ENCODE measurements around the gene RPS19BP1. TPM values are rescaled to one million over a fixed set of nuclear protein-coding genes. Genes with fewer than 3 reads are reported as not detected.

RPS19BP1 gene
- polyA plus RNA-seq (2012; ENCODE audit: low read depth, missing spikeins) = 62.8 TPM

DNA sequence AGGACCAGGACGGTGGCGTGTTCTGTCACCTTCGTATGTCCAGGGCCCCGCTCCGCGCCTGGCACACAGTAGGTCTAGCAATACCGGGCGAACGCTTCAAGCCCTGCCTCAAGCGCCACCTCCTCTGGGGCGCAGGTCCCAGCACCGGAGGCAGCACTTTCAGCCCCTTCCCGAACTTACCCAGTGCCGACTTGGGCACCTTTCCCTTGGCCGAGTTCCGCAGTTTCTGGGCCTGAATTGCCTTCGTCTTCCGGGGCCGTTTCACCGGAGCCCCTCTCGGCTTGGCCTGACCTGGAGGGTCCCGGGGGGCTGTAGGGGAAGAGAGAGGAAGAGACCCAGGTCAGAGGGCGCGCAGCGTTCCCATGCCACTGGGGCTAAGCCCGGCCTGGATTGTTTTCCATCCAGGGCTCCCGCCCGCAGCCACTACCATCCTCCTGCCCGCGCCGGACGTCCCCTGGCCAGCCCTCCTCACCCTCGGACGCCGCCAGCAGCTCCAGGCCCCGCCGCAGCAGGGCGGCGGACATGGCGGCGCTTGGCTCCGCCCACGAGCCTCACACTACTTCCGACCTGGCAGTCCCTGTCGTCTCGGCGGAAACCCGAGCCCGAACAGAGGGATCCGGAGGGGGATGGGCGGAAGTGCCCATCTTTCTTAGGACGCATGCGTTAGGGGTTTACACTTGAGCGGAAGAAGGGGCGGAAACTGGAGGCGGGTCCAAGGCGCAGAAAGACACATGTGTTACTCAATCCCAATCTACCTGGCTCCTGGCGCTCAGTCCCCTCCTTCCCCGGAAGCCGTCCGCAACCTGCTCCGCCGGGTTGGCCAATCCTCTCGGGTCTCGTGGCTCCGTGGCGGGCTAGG, at the start of gene RPS19BP1:
TSS of gene RPS19BP1 (minus strand) at position 534 of the 859 bp plus-strand sequence. CDS start at position 524, 10 bp downstream.
- FAIRE-seq (peak; percentile 100), DNase-seq (ENCODE audit: insufficient read length, low spot score) (peak; percentile 94)
- TF ChIP-seq PAX5 (IDR thresholded peaks at IDR 0.05; ENCODE audit: insufficient read depth, low read length, severe bottlenecking) = no peak
- TF ChIP-seq POLR2A (IDR thresholded peaks at IDR 0.05; ENCODE audit: low read depth, low read length) = peak; percentile 95
- peak; percentile 88 for TF ChIP-seq POLR2AphosphoS5 (IDR thresholded peaks at IDR 0.05; ENCODE audit: low read depth, low read length)
- TF ChIP-seq POU2F2 (IDR thresholded peaks at IDR 0.05; ENCODE audit: low read depth, low read length) = peak; percentile 8; the same call in 1 of the 2 replicates
- TF ChIP-seq TAF1 (IDR thresholded peaks at IDR 0.05; ENCODE audit: low read depth, low read length) = peak; percentile 33; the same call in 1 of the 2 replicates
- TF ChIP-seq SPI1 (IDR thresholded peaks at IDR 0.05; ENCODE audit: low read depth, low read length) = peak; percentile 65

GRCh38 chr22:39581303-39581702, 48.8 kb upstream of the RPS19BP1 start:
- no peak for FAIRE-seq
- TF ChIP-seq POU2F2 (IDR thresholded peaks at IDR 0.05; ENCODE audit: low read depth, low read length) = no peak
- no peak for TF ChIP-seq POLR2AphosphoS5 (IDR thresholded peaks at IDR 0.05; ENCODE audit: low read depth, low read length)
- no peak for TF ChIP-seq POLR2A (IDR thresholded peaks at IDR 0.05; ENCODE audit: low read depth, low read length)
- TF ChIP-seq PAX5 (IDR thresholded peaks at IDR 0.05; ENCODE audit: insufficient read depth, low read length, severe bottlenecking) = no peak
- TF ChIP-seq SPI1 (IDR thresholded peaks at IDR 0.05; ENCODE audit: low read depth, low read length) = no peak
- no peak for TF ChIP-seq TAF1 (IDR thresholded peaks at IDR 0.05; ENCODE audit: low read depth, low read length)

DNA sequence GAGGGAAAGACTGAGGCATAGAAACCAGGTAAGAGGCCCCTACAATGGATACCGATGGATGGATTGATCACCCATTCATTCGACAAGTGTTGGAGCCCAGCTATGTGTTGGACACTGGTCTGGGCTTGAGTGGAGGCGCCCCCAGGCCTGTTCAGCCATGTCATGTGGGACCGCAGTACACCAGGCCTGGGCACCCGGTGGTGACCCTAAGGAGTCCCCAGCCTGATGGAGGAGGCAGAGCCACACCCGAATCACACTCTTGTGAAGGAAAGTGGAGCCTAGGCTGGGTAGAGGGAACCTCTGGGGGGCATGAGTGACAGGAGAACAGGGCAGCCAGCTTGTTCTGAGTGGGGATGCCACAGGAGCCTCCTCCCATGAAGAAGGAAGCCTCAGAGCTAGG, 48.2 kb upstream of the RPS19BP1 start:
- no peak for TF ChIP-seq POLR2AphosphoS5 (IDR thresholded peaks at IDR 0.05; ENCODE audit: low read depth, low read length)
- TF ChIP-seq POU2F2 (IDR thresholded peaks at IDR 0.05; ENCODE audit: low read depth, low read length) = no peak
- TF ChIP-seq POLR2A (IDR thresholded peaks at IDR 0.05; ENCODE audit: low read depth, low read length) = no peak
- no peak for TF ChIP-seq TAF1 (IDR thresholded peaks at IDR 0.05; ENCODE audit: low read depth, low read length)
- no peak for TF ChIP-seq SPI1 (IDR thresholded peaks at IDR 0.05; ENCODE audit: low read depth, low read length)
- TF ChIP-seq PAX5 (IDR thresholded peaks at IDR 0.05; ENCODE audit: insufficient read depth, low read length, severe bottlenecking) = no peak
- no peak for FAIRE-seq
- DNase-seq (ENCODE audit: insufficient read length, low spot score) = no peak

More at GRCh38 chr22:39581303-39581702, 48.8 kb upstream of the RPS19BP1 start:
- DNase-seq (ENCODE audit: insufficient read length, low spot score) = no peak

DNA sequence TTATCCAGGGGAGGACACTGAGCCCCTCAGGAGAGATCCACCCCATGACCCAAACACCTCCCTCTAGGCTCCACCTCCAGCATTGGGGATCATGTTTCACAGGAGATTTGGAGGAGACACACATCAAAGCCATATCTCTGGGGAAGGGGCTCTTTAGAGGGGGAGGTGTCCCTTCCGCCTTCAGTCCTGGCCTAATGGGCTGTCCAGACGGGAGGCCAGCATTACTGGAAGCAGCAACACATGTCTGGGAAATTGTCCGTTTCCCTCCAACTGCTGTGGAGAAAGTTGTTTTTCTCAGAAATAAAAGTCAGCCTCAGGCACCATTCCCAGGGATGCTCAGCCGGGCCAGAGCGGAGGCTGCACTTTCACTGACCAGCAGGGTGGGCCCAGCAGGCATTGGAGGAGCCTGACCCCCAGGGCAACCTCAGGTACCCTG, 47.5 kb upstream of the RPS19BP1 start:
- TF ChIP-seq TAF1 (IDR thresholded peaks at IDR 0.05; ENCODE audit: low read depth, low read length) (no peak), POU2F2 (IDR thresholded peaks at IDR 0.05; ENCODE audit: low read depth, low read length) (no peak), PAX5 (IDR thresholded peaks at IDR 0.05; ENCODE audit: insufficient read depth, low read length, severe bottlenecking) (no peak), POLR2AphosphoS5 (IDR thresholded peaks at IDR 0.05; ENCODE audit: low read depth, low read length) (no peak), POLR2A (IDR thresholded peaks at IDR 0.05; ENCODE audit: low read depth, low read length) (no peak), SPI1 (IDR thresholded peaks at IDR 0.05; ENCODE audit: low read depth, low read length) (no peak)
- DNase-seq (ENCODE audit: insufficient read length, low spot score) (no peak), FAIRE-seq (no peak)

DNA sequence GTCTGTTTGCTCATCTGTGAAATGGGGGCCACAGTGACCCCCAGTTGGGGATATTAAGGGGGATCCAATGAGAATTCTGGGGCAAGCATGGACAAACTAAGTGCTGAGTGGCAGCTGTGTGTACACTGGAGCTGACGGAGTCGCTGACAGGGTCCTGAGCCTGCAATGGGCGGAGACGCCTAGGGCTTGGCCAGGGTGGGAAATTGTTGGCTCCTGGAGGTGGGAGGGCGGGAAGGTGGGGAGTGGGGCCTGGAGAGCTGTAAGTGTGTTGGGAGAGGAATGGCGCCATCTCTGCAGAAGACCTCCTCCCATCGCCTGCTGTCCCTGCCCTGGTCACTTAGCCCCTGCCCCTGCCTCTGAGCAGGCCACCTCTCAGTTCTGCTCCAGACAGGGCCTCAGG, 45.4 kb upstream of the RPS19BP1 start:
- no peak for FAIRE-seq
- no peak for TF ChIP-seq POLR2AphosphoS5 (IDR thresholded peaks at IDR 0.05; ENCODE audit: low read depth, low read length)
- TF ChIP-seq POU2F2 (IDR thresholded peaks at IDR 0.05; ENCODE audit: low read depth, low read length) = no peak
- no peak for TF ChIP-seq PAX5 (IDR thresholded peaks at IDR 0.05; ENCODE audit: insufficient read depth, low read length, severe bottlenecking)
- no peak for TF ChIP-seq SPI1 (IDR thresholded peaks at IDR 0.05; ENCODE audit: low read depth, low read length)
- no peak for TF ChIP-seq TAF1 (IDR thresholded peaks at IDR 0.05; ENCODE audit: low read depth, low read length)
- TF ChIP-seq POLR2A (IDR thresholded peaks at IDR 0.05; ENCODE audit: low read depth, low read length) = no peak
- DNase-seq (ENCODE audit: insufficient read length, low spot score) = no peak

GRCh38 chr22:39577366-39577765, 44.8 kb upstream of the RPS19BP1 start:
- DNase-seq (ENCODE audit: insufficient read length, low spot score) (no peak), FAIRE-seq (no peak)
- TF ChIP-seq POLR2A (IDR thresholded peaks at IDR 0.05; ENCODE audit: low read depth, low read length) (no peak), SPI1 (IDR thresholded peaks at IDR 0.05; ENCODE audit: low read depth, low read length) (no peak), POLR2AphosphoS5 (IDR thresholded peaks at IDR 0.05; ENCODE audit: low read depth, low read length) (no peak), POU2F2 (IDR thresholded peaks at IDR 0.05; ENCODE audit: low read depth, low read length) (no peak), TAF1 (IDR thresholded peaks at IDR 0.05; ENCODE audit: low read depth, low read length) (no peak), PAX5 (IDR thresholded peaks at IDR 0.05; ENCODE audit: insufficient read depth, low read length, severe bottlenecking) (no peak)

DNA sequence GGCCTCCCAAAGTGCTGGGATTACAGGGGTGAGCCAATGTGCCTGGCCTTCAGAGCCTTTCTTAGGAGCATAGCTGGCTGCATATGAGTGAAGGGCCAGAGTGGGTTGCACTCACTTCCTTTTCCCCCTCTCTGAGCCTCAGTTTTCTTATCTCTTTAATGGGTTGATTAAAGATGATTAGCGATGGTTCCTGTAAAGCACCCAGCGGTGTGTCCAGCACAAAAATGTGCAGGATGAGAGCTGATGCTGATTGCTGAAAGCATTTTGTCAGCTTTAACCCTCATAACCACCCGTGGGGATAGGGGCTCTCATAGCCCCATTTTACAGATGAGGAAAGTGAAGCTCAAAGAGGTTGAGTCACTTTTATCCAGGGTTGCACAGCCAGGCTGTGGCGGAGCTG, 43.5 kb upstream of the RPS19BP1 start:
- DNase-seq (ENCODE audit: insufficient read length, low spot score) (no peak), FAIRE-seq (no peak)
- TF ChIP-seq POLR2AphosphoS5 (IDR thresholded peaks at IDR 0.05; ENCODE audit: low read depth, low read length) = no peak

- DNase-seq (ENCODE audit: insufficient read length, low spot score) (no peak), FAIRE-seq (no peak)
- TF ChIP-seq TAF1 (IDR thresholded peaks at IDR 0.05; ENCODE audit: low read depth, low read length) (no peak), POLR2AphosphoS5 (IDR thresholded peaks at IDR 0.05; ENCODE audit: low read depth, low read length) (no peak)
These were observed 42.9 kb upstream of the RPS19BP1 start for GRCh38 chr22:39575552-39575825.

DNA sequence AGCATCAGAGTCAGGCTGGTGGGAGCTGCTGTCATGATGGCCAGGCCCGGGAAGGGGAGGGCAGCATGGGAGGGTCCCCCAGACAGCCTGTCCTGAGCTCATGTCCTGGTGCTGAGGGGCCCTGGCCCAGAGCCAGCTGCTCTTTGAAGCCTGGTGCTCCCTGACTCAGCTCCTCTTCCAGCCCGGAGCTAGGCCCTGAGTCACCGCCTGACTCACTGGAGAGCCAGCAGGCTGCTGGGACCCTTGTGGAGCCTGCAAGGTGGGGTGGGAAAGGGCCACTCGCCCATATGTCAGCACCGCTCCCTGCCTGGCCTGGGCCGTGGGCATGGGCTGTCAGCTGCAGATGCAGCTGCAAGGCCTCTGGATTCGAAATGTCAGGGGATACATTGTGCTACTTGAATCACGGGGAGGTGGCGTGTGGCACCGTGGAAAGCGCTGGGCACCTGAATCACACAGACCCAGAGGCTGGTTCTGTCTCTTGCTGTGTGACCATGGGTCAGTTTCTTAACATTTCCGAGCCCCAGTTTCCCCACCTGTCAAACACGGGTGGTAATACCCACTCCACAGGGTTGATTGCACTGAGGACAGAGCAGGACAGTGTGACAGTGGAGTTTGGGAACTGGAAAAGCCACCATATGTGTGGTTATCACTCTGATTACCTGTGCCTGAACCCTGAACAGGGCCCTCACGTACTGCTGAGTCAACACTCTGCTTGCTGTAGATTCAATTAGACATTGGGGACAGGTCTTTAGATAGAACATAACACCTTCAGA, 42.4 kb upstream of the RPS19BP1 start:
- no peak for DNase-seq (ENCODE audit: insufficient read length, low spot score)
- FAIRE-seq = peak; percentile 31
- TF ChIP-seq POLR2A (IDR thresholded peaks at IDR 0.05; ENCODE audit: low read depth, low read length) = no peak
- TF ChIP-seq SPI1 (IDR thresholded peaks at IDR 0.05; ENCODE audit: low read depth, low read length) = no peak

- no peak for FAIRE-seq
- DNase-seq (ENCODE audit: insufficient read length, low spot score) = no peak
- TF ChIP-seq SPI1 (IDR thresholded peaks at IDR 0.05; ENCODE audit: low read depth, low read length) = no peak
- TF ChIP-seq PAX5 (IDR thresholded peaks at IDR 0.05; ENCODE audit: insufficient read depth, low read length, severe bottlenecking) = no peak
- TF ChIP-seq POLR2AphosphoS5 (IDR thresholded peaks at IDR 0.05; ENCODE audit: low read depth, low read length) = no peak
- TF ChIP-seq POLR2A (IDR thresholded peaks at IDR 0.05; ENCODE audit: low read depth, low read length) = no peak
- no peak for TF ChIP-seq POU2F2 (IDR thresholded peaks at IDR 0.05; ENCODE audit: low read depth, low read length)
- no peak for TF ChIP-seq TAF1 (IDR thresholded peaks at IDR 0.05; ENCODE audit: low read depth, low read length)
These were observed 39.0 kb upstream of the RPS19BP1 start for GRCh38 chr22:39571538-39571937.

Data from GM12891 (cell line).